K562 (cell line): ENCODE measurements around the gene RAPGEF5.

Source experiments
- EP300 ChIP-seq: IDR thresholded peaks from 2 replicates; pipeline ENCODE4 v1.6.1; 2012; ENCODE audit warnings: low read length, improper control_type of control experiment
- POLR2AphosphoS5 ChIP-seq: IDR thresholded peaks from 2 replicates; pipeline ENCODE4 v1.6.1; 2011; ENCODE audit warnings: mild to moderate bottlenecking, low read depth, low read length, moderate library complexity; ENCODE audit not compliant: control insufficient read depth, insufficient read depth

- no peak for TF ChIP-seq EP300
- TF ChIP-seq POLR2AphosphoS5: no peak
Observed at GRCh38 chr7:22174574-22174953, 182.4 kb downstream of the RAPGEF5 start.
